Measurements from ENCODE around the gene ATG14. TPM values are rescaled to one million over a fixed set of nuclear protein-coding genes. Genes with fewer than 3 reads are reported as not detected.

ATG14 gene
- total RNA-seq, 2 donors from 2014 or later: 7.4 to 8.3 TPM

GRCh38 chr14:55318694-55319093, 92.9 kb downstream of the ATG14 start:
- peaks cover 0 to 6% of the 10 kb centered on the region in 2 donors for H3K9me3 Mint-ChIP-seq
- DNase-seq (ENCODE audit: low spot score in 2 of 2): no peak
- no peak for ATAC-seq

GRCh38 chr14:55317542-55318306, 93.9 kb downstream of the ATG14 start:
- Mint-ChIP-seq H3K36me3 (peaks cover 21 to 44% of the 10 kb centered on the region in 2 donors), H3K27ac (no peak overlapping the region), H3K9me3 (peaks cover 4 to 16% of the 10 kb centered on the region in 2 donors)
- DNase-seq (ENCODE audit: low spot score in 2 of 2) (no peak), ATAC-seq (no peak)

More at GRCh38 chr14:55318694-55319093, 92.9 kb downstream of the ATG14 start:
- H3K36me3 Mint-ChIP-seq: peaks cover 13 to 34% of the 10 kb centered on the region in 2 donors
- no peak overlapping the region for H3K27ac Mint-ChIP-seq

- DNase-seq (ENCODE audit: low spot score in 2 of 2) (no peak), ATAC-seq (no peak)
- peaks cover 27 to 53% of the 10 kb centered on the region in 2 donors for H3K36me3 Mint-ChIP-seq
These were observed 95.1 kb downstream of the ATG14 start for GRCh38 chr14:55316564-55316963.

More at GRCh38 chr14:55316564-55316963, 95.1 kb downstream of the ATG14 start:
- H3K27ac Mint-ChIP-seq: no peak overlapping the region
- peaks cover 4 to 16% of the 10 kb centered on the region in 2 donors for H3K9me3 Mint-ChIP-seq

Other genes with a start within 250 kb of the ATG14 start
- 100 to 1,000 TPM in 1 of 2 donors, 10 to 100 TPM in 1; 90.2 to 187 TPM for gene DLGAP5, start 220.2 kb downstream of the ATG14 start, total RNA-seq
- 10 to 100 TPM; 26.7 to 27.5 TPM for gene FBXO34, start 140.4 kb downstream of the ATG14 start, total RNA-seq
- not detected for gene TBPL2, start 28.8 kb upstream of the ATG14 start, total RNA-seq
- gene KTN1, start 168.4 kb upstream of the ATG14 start, total RNA-seq: 100 to 1,000 TPM in 1 of 2 donors, 10 to 100 TPM in 1; 83.9 to 109 TPM